Measurements from ENCODE around the gene ANKH.

The ANKH gene

DNA sequence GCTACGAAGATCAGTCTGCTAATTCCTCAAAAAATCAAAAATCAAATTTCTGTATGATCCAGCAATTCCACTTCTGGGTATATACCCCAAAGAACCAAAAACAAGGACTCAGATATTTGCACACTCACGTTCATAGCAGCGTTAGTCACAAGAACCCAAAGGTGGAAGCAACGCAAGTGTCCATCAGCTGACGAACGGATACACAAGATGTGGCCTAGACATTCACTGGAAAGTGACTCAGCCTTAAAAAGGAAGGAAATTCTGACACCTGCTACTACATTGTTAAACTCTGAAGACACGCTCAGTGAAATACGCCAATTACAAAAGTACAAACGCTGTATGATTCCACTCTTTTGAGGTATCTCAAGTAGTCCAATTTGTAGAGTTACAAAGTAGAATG is 113.7 kb downstream of the ANKH start:
- DNase-seq: no peak

DNA sequence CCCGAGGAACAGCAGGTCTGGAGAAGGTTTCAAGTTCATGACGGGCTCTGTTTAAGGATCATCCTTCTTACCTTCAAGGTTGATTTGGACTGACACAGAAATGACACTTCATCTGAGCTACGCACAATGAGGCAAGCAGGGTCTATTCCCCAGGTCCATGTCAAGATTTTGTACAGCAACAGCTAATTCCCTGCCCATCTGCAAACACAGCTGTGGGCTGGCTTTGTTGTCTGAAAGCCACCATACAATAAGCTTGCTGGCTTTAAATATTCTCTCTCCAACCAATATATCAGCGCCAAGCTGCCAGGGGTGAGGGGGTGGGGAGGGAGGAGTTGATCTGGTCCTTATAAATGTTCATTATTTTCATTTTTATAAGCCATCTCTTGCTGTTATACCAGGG is 115.1 kb downstream of the ANKH start:
- no peak for DNase-seq

- no peak for DNase-seq
These were observed 117.6 kb downstream of the ANKH start for GRCh38 chr5:14753947-14754346.

DNA sequence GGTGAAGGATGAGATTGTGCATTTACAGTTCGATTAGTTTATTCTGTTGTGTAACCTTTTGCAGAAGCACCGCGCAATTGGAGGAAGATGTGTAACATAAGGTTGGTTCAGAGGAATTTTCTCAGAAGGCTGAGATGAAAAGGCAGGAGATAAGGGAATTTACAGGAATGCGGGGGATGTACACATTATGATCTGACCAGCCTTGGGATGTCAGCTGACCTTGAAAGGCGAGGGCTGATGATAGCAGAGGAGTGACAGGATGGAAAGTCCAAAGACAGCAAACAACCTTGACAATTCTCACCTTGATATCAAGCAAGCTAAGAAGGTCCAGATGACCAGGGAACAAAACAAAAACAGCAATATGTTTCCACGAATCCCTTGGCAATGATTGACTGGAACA is 118.3 kb downstream of the ANKH start:
- DNase-seq: no peak

- no peak for DNase-seq
These were observed 119.0 kb downstream of the ANKH start for GRCh38 chr5:14752497-14753071.

DNA sequence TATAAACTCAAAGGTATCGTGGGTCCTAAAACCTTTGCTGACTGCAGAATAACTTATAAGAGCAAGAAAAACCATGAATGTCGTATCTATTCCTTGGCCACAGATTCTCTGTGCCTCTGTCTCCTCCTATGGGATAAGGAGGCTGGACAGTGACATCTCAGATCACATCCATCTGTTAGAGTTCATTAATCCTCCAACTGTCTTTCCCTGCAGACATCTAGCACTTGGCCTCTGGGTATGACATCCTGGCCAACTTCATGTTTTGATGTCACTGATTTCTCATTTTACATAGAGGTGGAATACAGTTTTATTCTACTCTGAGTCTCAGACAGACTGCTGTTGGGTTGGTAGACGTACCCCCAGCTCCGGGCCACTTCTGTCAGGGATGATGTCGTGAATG is 120.9 kb downstream of the ANKH start:
- DNase-seq: no peak

DNA sequence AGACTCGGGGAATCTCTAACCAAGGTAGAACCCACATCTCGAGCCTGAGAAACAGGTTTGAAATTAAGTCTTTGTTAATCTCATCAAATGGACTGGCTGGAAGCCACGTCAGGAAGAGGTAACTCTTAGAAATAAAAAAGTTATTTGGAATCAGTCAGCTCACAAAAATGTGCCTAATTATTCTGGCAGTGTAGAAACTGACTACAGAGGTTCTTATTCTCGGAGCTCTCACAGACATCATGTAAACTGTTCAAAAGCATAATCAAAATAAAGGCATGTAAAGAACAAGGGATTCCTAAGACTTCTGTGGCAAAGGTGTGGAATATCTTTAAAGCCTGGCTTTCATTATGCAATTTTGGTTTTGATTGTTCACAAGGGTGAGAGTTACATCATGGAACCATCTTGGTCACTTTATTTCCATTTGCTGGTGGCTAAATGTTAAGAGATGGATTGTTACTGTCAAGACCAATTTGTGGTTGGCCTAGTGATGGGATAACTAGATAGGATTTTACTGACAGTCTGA is 121.9 kb downstream of the ANKH start:
- DNase-seq: no peak

- DNase-seq: no peak
These were observed 123.2 kb downstream of the ANKH start for GRCh38 chr5:14748180-14748900.

DNA sequence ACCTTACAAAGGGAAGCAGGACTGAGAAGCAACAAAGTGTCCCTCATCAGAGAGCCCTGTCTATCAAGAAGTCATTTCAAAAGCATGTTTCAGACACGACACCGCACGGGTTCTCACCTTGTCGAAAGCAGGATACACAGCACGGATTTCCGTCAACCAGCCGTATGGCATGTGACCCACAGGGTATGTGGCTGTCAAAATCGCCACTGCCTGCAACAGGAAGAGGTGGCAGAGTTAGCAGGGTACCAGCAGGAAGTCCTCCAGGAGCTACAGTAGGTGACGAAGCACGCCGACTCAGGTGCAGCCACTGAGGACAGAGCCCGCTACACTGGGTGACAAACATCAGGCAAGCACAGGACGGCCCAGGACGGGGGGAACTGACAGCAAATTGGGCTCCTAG is 125.8 kb downstream of the ANKH start:
- DNase-seq: no peak

DNA sequence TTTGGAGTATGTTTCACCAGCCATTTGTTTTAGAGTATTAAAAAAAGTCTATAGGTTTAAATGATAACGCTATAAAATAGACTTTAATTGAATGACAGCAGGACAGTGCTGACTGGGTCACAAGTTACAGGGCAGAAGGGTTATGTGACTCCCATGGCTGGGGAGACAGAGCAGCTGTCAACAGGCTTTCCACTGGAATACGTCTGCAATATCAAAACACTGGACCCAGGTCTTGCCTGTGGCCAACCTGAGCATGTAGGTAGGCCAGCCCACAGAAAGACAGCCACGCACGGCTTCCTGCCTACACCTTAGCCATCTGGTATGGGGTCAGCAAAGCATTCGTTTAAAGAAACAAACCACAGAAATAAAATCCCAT is 126.4 kb downstream of the ANKH start:
- no peak for DNase-seq

DNA sequence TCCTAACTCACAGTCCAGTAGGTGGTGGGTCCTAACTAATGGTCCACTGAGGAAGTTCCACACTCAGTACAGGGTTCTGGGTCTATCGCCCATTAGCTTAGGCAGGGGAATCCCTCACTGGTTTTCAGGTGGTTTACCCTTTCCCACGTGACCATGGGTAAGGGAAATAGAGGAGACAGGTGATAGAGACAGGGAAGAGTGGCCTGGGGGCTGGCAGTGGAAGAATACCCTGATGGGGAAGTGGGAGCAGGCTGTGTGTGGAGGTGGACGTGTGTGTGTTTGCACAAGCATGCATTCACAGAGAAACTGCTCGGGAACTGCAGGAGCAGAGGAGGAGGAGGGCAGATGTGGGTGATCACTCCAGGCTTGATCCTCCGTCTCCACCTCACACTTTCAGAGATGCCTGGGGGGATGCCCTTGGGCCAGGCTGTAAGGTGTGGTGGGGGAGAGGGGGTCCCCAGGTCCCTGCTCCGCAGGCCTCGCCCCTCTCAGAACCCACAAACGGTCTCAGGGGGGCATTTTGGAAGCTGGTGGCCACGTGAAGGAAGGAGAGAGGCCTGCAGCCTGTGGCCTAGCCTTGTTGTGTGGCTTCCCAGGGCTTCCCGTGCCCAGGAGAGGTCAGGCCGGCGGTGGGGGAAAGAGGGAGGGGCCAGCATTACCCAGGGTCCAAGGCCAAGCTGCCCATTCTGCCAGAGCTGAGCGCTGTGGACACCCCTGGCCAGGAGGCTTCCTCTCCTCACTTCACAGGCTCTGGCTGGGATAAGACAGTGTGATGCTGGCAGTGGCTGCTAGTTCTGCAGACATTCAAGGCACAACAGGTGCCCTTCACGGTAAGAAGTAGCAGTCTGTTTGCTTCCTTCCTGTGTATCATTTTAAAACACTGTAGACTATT is 127.0 kb downstream of the ANKH start:
- no peak for DNase-seq

GRCh38 chr5:14743601-14744295 is 127.8 kb downstream of the ANKH start:
- no peak for DNase-seq

DNA sequence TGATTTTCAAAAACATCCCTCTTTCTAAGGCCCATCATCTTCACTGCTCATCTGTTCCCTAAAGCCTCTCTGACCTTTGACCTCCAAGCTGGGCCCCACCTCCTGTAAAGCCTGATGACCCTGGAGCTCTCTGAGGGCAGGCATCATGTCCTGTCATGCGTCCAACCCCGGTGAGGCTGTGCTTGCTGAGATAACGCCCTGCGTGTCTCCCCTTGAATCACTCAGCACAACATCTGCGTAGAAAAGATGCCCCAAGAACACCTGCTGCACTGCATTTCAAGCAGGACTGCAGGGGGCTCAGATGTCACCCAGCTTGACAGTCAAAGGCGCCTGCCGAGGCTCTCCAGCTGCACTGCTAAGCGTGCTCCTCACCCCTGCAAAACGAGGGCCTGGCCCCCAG is 129.1 kb downstream of the ANKH start:
- DNase-seq: no peak

GRCh38 chr5:14741801-14742440 is 129.7 kb downstream of the ANKH start:
- DNase-seq: no peak

GRCh38 chr5:14741131-14741530 is 130.4 kb downstream of the ANKH start:
- DNase-seq: no peak

DNA sequence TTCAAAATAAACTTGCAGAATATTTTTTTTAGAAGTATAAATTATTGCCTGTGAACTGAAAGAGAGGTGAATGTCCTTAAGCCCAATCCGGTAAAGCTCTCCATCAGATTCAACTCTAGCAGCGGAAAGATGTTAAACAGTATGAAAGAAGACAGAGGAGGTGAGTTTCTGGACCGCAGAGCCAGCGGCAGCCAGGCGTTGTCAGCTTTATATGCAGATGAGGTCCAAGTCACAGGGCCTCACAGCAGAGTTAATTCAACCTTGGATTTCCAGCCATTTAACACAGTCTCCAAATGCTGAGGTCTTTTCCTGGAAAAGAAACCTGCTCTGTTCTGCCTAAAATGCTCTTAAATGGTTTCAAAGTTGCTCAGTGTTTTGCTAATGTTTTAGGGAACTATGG is 131.6 kb downstream of the ANKH start:
- no peak for DNase-seq

- no peak for DNase-seq
These were observed 132.0 kb downstream of the ANKH start for GRCh38 chr5:14739538-14739937.

GRCh38 chr5:14738050-14738449 is 133.5 kb downstream of the ANKH start:
- no peak for DNase-seq

GRCh38 chr5:14737291-14737690 is 134.3 kb downstream of the ANKH start:
- no peak for DNase-seq

DNA sequence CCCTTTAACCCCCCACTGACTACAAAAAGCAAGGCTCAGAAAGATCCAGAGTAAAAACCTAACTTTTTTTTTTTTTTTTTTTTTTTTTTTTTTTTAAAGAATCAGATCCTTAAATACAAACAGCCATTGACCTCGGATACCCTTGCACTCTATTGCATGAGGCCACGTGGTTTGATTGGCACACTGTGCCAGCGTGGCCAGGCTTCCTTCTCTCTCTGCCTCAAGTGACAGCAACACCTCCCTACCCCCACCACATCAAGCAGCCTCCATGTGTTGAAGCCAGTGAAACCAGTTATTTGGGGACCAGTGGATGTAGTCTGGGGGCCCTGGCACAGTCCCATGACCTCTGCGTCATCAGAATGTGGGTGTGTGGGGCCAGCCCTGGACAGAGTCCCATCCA is 135.6 kb downstream of the ANKH start:
- DNase-seq: no peak

DNA sequence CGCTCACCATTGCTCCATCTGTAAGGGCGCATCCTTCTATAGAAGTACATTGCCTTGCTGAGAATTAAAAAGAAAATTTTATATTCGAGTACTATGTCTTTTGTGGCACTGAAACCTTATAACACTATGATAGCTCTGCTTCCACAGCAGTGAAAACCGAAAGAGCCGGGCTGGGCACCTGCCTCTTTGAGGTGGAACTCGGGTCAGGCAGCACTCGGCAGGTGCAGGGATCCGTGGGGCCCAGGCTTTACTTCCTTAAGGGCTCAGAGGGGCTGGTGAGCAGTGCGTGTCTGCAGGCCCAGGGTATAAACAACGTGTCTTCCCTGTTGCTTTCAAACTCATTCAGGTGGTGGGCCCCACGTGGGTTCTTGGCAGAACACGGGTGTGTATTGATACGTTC is 137.2 kb downstream of the ANKH start:
- no peak for DNase-seq

DNA sequence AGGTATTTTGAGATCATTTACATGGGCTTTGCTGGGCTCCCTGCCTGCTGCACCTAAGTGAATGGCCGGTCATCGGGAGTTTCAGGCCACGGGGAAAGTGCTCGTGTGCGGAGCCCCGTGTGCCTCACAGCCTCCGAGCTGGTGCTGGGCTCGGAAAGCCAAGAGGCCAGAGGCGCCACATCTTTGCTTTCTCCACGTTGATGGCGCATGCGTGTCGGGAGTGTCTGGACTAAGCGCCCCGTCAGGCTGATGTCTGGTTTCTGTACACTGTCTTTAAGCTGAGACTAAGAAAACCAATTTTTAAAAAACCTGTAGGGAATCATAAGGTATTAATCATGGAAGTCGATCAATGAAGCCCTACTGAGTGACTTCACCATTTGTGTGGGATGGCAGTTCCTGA is 137.9 kb downstream of the ANKH start:
- DNase-seq: no peak

- no peak for DNase-seq
These were observed 138.6 kb downstream of the ANKH start for GRCh38 chr5:14732991-14733390.

Data from activated naive CD4-positive, alpha-beta T cell treated with anti-CD3 and anti-CD28 coated beads, Interleukin-2, amount 50 U/mL, for 16 hours (primary cell).